Stimulated activated naive B cell treated with anti-CD40 and anti-IgM and Interleukin-4, amounts not matched to agents 10 μg/mL and 1 μg/mL and 100 μg/mL, for 72 hours (primary cell): ENCODE data around the gene ADGRF3.
A peak's percentile ranks its signal among the peaks of the same experiment; 100 is the strongest.
"Not testable (repeated sequence)": the region's sequence is repeated elsewhere in the genome, so short reads cannot be mapped to it uniquely, and the experiment has no call there.

ENCODE experiments used
- ATAC-seq, 2 donors: fragments of 150-1000 bp; cut with Tn5 transposase; replicated peaks; 2 replicates each; pipeline ENCODE4 v1.10.0; 2021; ENCODE audit warnings: moderate library complexity in 1 of 2
- DNase-seq: peaks from one replicate; pipeline ENCODE4 v3.0.0; 2021
- H3K27ac Mint-ChIP-seq: one replicate; pipeline ENCODE4 v1.8.0; 2022; ENCODE audit warnings: mild to moderate bottlenecking, mixed read lengths
- H3K27me3 Mint-ChIP-seq, 2 donors: one replicate each; pipeline ENCODE4 v1.8.0; 2022; ENCODE audit warnings: mixed read lengths in 2 of 2
- H3K36me3 Mint-ChIP-seq, 2 donors: one replicate each; pipeline ENCODE4 v1.8.0; 2022; ENCODE audit warnings: mixed read lengths in 2 of 2, mild to moderate bottlenecking in 1 of 2
- H3K4me1 Mint-ChIP-seq, 2 donors: one replicate each; pipeline ENCODE4 v1.8.0; 2022; ENCODE audit warnings: mixed read lengths in 2 of 2, mild to moderate bottlenecking in 1 of 2
- H3K4me3 Mint-ChIP-seq, 2 donors: one replicate each; pipeline ENCODE4 v1.8.0; 2022; ENCODE audit warnings: mild to moderate bottlenecking in 2 of 2, mixed read lengths in 2 of 2, moderate library complexity in 1 of 2
- H3K9me3 Mint-ChIP-seq, 2 donors: one replicate each; pipeline ENCODE4 v1.8.0; 2022; ENCODE audit warnings: mixed read lengths in 2 of 2, mild to moderate bottlenecking in 1 of 2

ADGRF3 gene

DNA sequence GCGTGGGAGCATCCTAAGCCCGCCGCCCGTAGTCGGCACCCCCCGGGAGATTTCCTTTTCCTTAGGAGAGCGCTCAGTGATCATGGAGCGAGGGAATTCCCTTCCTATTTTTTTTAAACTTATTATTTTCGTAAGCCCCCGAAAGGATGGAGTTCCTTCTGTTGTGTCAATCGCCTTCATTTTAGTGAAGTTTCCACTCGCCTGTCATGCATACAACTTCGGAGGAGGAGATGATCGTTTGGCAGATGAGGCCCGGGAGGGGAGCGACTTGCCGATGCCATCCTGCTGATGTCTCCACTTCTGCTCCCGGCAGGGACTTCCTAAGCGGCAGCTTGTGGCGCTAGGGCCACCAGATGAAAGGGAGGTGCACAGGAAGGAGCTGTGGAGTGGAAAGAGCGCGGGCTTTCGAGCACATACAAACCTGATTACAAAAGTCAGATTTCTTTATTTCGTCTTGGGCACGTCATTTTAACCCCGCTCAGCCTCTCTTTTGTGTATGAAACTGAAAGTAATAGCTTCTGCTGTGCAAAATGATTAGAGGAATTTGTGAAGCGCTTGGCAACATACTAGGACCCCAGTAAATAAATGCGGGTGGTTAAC, at the start of gene ADGRF3:
Gene ADGRF3, minus strand, starts transcription at position 336 of the 600 bp plus-strand sequence. CDS start 555 bp downstream, outside the sequence.
- H3K4me1 Mint-ChIP-seq: peaks cover 23 to 41% of the 10 kb centered on the region in 2 donors
- no peaks in the 10 kb centered on the region for H3K27me3 Mint-ChIP-seq
- H3K4me3 Mint-ChIP-seq: peak within 1 kb of the TSS; percentile 92 to 95
- peaks cover 12 to 20% of the 10 kb centered on the region in 2 donors for H3K36me3 Mint-ChIP-seq
- peak within 1 kb of the TSS; percentile 98 for H3K27ac Mint-ChIP-seq
- DNase-seq (peak; percentile 39), ATAC-seq (peak; percentile 6 to 18)
- H3K9me3 Mint-ChIP-seq: no peaks in the 10 kb centered on the region

DNA sequence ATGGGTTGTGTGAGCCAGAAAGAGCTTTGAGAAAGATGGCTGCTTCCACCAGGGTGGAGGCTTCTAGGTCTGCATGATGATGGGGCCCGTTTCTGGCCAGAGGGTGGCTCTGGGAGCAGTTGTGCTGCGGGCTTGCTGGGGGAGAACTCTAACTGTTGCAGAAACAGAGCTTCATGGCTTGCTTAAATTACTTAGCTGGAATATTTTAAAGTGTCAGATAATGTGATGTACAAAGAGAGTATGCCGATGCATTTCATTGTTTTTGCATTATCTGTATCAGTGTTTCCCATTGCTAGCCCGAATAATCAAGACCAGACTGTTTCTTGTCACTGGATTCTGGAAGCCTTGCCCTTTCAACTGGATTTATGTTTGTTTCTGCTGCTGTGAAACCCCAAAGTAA, 48.8 kb upstream of the ADGRF3 start:
- DNase-seq: no peak
- no peak overlapping the region for H3K4me3 Mint-ChIP-seq
- ATAC-seq: no peak
- no peaks in the 10 kb centered on the region for H3K27me3 Mint-ChIP-seq
- no peak overlapping the region for H3K27ac Mint-ChIP-seq
- no peaks in the 10 kb centered on the region for H3K9me3 Mint-ChIP-seq
- H3K36me3 Mint-ChIP-seq: peaks cover 4 to 18% of the 10 kb centered on the region in 2 donors
- H3K4me1 Mint-ChIP-seq: no peaks in the 10 kb centered on the region

DNA sequence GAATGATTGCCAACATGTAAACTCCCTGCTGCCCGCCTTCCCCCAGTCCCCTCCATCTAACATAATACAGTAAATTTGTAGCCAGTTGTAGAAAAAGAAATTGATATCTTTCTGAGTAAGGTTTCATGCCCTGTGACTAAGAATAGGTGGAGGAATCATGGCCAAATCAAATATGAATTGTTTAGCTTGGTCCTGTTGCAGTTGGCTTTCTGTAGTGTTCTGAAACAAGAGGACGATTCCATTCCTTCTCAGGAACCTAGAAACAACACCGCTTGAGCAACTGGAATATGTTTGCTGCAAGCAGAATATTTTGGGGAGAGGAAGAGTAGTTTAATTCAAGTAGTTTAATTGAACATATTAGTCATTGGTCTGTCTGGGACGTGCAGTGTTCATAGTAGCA, 48.1 kb upstream of the ADGRF3 start:
- Mint-ChIP-seq H3K4me1 (no peaks in the 10 kb centered on the region), H3K27ac (no peak overlapping the region), H3K4me3 (no peak overlapping the region), H3K36me3 (peaks cover 9 to 22% of the 10 kb centered on the region in 2 donors), H3K27me3 (no peaks in the 10 kb centered on the region), H3K9me3 (no peaks in the 10 kb centered on the region)
- DNase-seq (no peak), ATAC-seq (no peak)

- Mint-ChIP-seq H3K27ac (no peak overlapping the region), H3K4me3 (no peak overlapping the region), H3K9me3 (no peaks in the 10 kb centered on the region), H3K36me3 (peaks cover 21 to 31% of the 10 kb centered on the region in 2 donors), H3K27me3 (no peaks in the 10 kb centered on the region), H3K4me1 (peaks cover 5 to 13% of the 10 kb centered on the region in 2 donors)
- DNase-seq (no peak), ATAC-seq (no peak)
These were observed 40.6 kb upstream of the ADGRF3 start for GRCh38 chr2:26387189-26387588.

GRCh38 chr2:26384597-26384996, 38.0 kb upstream of the ADGRF3 start:
- H3K4me3 Mint-ChIP-seq: no peak overlapping the region
- ATAC-seq: no peak
- H3K27ac Mint-ChIP-seq: no peak overlapping the region
- peaks cover 26 to 30% of the 10 kb centered on the region in 2 donors for H3K36me3 Mint-ChIP-seq
- DNase-seq: no peak
- peaks cover 7 to 22% of the 10 kb centered on the region in 2 donors for H3K4me1 Mint-ChIP-seq
- H3K27me3 Mint-ChIP-seq: no peaks in the 10 kb centered on the region
- H3K9me3 Mint-ChIP-seq: no peaks in the 10 kb centered on the region

- no peaks in the 10 kb centered on the region for H3K27me3 Mint-ChIP-seq
- DNase-seq (no peak), ATAC-seq (no peak)
- H3K36me3 Mint-ChIP-seq: peaks cover 25 to 30% of the 10 kb centered on the region in 2 donors
- H3K4me1 Mint-ChIP-seq: peaks cover 7 to 22% of the 10 kb centered on the region in 2 donors
- no peak overlapping the region for H3K4me3 Mint-ChIP-seq
- H3K27ac Mint-ChIP-seq: peak overlapping the region; percentile 6
- H3K9me3 Mint-ChIP-seq: no peaks in the 10 kb centered on the region
These were observed 37.6 kb upstream of the ADGRF3 start for GRCh38 chr2:26384183-26384582.

DNA sequence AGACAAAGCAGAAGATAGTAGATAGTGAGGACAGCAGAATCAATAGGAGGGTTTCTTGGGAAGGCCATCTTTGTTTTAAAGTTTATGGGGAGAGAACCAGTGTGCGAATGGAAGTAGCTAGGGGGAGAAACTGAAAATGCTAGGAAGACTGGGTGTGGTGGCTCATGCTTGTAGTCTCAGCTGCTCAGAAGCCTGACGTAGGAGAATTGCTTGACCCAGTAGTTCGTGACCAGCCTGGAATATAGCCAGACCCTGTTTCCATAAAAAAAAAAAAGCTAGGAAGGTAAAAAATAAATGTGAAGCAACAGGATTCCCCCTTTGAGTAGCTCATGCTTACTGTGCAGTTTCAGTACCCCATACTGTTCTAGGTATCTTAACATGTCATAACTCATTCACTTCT, 36.0 kb upstream of the ADGRF3 start:
- H3K4me3 Mint-ChIP-seq: no peak overlapping the region
- no peak for DNase-seq
- ATAC-seq: no peak
- no peak overlapping the region for H3K27ac Mint-ChIP-seq
- H3K9me3 Mint-ChIP-seq: no peaks in the 10 kb centered on the region
- H3K4me1 Mint-ChIP-seq: peaks cover 7 to 31% of the 10 kb centered on the region in 2 donors
- H3K27me3 Mint-ChIP-seq: no peaks in the 10 kb centered on the region
- peaks cover 39 to 41% of the 10 kb centered on the region in 2 donors for H3K36me3 Mint-ChIP-seq

- H3K36me3 Mint-ChIP-seq: peaks cover 45 to 50% of the 10 kb centered on the region in 2 donors
- no peak overlapping the region for H3K27ac Mint-ChIP-seq
- ATAC-seq (no peak), DNase-seq (no peak)
- no peaks in the 10 kb centered on the region for H3K27me3 Mint-ChIP-seq
- peaks cover 0 to 2% of the 10 kb centered on the region in 2 donors for H3K9me3 Mint-ChIP-seq
- H3K4me1 Mint-ChIP-seq: peaks cover 7 to 38% of the 10 kb centered on the region in 2 donors
- H3K4me3 Mint-ChIP-seq: no peak overlapping the region
These were observed 33.7 kb upstream of the ADGRF3 start for GRCh38 chr2:26380281-26380680.

DNA sequence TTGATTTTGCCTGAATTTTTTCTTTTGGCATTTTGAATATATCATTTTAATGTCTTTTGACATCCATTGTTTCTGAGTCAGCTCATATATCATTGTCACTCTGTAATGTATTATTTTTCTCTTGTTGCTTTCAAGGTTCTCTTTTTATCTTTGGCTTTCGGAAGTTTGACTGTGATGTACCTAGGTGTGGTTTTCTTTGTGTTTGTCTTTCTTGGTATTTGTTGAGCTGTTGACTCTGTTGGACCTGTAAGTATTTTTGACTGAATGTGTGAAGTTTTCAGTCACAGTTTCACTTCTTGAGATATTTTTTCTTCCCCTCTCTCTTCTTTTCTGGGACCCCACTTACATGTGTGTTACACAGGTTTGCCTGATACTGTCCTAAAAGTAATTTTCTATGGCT, 30.2 kb upstream of the ADGRF3 start:
- no peak for ATAC-seq
- peaks cover 49 to 58% of the 10 kb centered on the region in 2 donors for H3K36me3 Mint-ChIP-seq
- no peak overlapping the region for H3K27ac Mint-ChIP-seq
- DNase-seq: no peak
- H3K9me3 Mint-ChIP-seq: peaks cover 0 to 2% of the 10 kb centered on the region in 2 donors
- no peaks in the 10 kb centered on the region for H3K27me3 Mint-ChIP-seq
- no peak overlapping the region for H3K4me3 Mint-ChIP-seq
- peaks cover 0 to 21% of the 10 kb centered on the region in 2 donors for H3K4me1 Mint-ChIP-seq

DNA sequence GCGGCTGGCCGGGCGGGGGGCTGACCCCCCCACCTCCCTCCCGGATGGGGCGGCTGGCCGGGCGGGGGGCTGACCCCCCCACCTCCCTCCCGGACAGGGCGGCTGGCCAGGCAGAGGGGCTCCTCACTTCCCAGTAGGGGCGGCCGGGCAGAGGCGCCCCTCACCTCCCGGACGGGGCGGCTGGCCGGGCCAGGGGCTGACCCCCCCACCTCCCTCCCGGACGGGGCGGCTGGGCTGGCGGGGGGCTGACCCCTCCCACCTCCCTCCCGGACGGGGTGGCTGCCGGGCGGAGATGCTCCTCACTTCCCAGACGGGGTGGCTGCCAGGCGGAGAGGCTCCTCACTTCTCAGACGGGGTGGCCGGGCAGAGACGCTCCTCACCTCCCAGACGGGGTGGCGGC, 24.3 kb upstream of the ADGRF3 start:
- not testable (repeated sequence) for H3K4me3 Mint-ChIP-seq, H3K27ac Mint-ChIP-seq, H3K27me3 Mint-ChIP-seq, H3K4me1 Mint-ChIP-seq, DNase-seq, ATAC-seq, H3K9me3 Mint-ChIP-seq
- peaks cover 40 to 51% of the 10 kb centered on the region in 2 donors for H3K36me3 Mint-ChIP-seq

DNA sequence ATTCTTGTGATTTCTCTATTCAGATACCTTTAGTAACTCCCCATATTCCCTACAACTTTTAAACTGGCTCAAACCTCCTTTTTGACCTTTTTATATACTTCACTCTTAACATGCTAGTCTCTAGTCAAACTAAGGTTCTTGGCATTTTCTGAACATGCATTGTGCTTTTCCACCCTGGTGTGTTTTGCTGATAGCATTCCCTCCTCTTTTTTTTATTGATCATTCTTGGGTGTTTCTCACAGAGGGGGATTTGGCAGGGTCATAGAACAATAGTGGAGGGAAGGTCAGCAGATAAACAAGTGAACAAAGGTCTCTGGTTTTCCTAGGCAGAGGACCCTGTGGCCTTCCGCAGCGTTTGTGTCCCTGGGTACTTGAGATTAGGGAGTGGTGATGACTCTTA, 23.1 kb upstream of the ADGRF3 start:
- H3K4me1 Mint-ChIP-seq, H3K9me3 Mint-ChIP-seq, ATAC-seq, H3K27me3 Mint-ChIP-seq, DNase-seq, H3K27ac Mint-ChIP-seq, H3K4me3 Mint-ChIP-seq: not testable (repeated sequence)
- peaks cover 40 to 44% of the 10 kb centered on the region in 2 donors for H3K36me3 Mint-ChIP-seq

DNA sequence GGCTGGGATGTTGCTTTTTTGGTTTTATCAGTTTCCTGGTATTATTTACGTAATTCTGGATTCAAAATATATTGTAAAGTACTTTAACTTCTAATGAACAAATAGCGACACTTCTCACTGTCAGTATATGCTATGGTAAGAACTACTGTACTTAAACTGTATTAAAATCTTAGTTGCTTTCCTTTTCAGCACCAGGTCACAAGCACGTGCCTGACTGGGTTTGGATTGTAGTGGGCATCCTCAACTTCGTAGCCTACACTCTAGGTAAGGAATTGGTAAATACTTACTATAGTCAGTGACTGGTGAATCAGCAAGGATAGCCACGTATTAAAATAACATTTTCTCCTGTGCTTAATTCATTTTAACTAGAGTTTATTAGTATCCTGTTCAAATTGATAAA, 20.4 kb upstream of the ADGRF3 start:
- ATAC-seq (no peak), DNase-seq (no peak)

DNA sequence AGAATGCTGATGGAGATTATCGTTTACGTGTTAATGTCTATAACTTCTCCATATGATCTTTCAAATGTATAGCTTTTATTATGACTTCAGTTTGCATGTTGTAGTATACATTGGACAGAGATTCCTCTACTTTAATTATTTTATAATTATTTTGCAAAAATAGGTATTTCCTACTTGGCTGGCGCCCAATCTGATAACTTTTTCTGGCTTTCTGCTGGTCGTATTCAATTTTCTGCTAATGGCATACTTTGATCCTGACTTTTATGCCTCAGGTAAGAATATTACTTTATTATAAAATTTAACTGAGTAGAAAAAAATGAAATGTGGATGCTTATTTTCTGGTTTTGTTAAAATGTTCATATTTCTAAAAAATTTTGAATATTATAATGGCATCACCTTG, 18.1 kb upstream of the ADGRF3 start:
- peaks cover 9 to 22% of the 10 kb centered on the region in 2 donors for H3K4me1 Mint-ChIP-seq
- H3K4me3 Mint-ChIP-seq: no peak overlapping the region
- DNase-seq (no peak), ATAC-seq (no peak)
- peaks cover 32 to 38% of the 10 kb centered on the region in 2 donors for H3K36me3 Mint-ChIP-seq
- H3K27me3 Mint-ChIP-seq: no peaks in the 10 kb centered on the region
- H3K9me3 Mint-ChIP-seq: no peaks in the 10 kb centered on the region
- H3K27ac Mint-ChIP-seq: no peak overlapping the region

More for the DNA sequence above, 20.4 kb upstream of the ADGRF3 start:
- H3K27ac Mint-ChIP-seq: no peak overlapping the region
- no peaks in the 10 kb centered on the region for H3K27me3 Mint-ChIP-seq
- no peak overlapping the region for H3K4me3 Mint-ChIP-seq
- peaks cover 27 to 33% of the 10 kb centered on the region in 2 donors for H3K36me3 Mint-ChIP-seq
- no peaks in the 10 kb centered on the region for H3K9me3 Mint-ChIP-seq
- H3K4me1 Mint-ChIP-seq: peaks cover 3 to 7% of the 10 kb centered on the region in 2 donors

DNA sequence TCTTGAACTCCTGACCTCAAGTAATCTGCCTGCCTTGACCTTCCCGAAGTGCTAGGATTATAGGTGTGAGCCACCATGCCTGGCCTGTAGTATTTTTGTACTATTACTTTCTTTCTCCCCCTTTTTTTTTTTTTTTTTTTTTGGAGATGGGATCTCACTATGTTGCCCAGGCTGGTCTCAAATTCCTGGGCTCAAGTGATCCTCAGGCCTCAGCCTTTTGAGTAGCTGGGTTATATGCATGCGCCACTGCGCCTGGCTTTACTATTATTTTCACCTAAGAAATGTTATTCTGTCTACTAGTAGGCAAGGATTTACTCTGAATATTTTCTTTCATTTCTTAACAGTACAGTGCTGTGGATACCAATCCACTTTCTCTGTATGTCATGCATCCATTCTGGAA, 17.4 kb upstream of the ADGRF3 start:
- DNase-seq (no peak), ATAC-seq (no peak)
- Mint-ChIP-seq H3K36me3 (peaks cover 29 to 39% of the 10 kb centered on the region in 2 donors), H3K27ac (peak overlapping the region; percentile 47), H3K9me3 (no peaks in the 10 kb centered on the region), H3K4me3 (no peak overlapping the region), H3K4me1 (peaks cover 10 to 29% of the 10 kb centered on the region in 2 donors), H3K27me3 (no peaks in the 10 kb centered on the region)

DNA sequence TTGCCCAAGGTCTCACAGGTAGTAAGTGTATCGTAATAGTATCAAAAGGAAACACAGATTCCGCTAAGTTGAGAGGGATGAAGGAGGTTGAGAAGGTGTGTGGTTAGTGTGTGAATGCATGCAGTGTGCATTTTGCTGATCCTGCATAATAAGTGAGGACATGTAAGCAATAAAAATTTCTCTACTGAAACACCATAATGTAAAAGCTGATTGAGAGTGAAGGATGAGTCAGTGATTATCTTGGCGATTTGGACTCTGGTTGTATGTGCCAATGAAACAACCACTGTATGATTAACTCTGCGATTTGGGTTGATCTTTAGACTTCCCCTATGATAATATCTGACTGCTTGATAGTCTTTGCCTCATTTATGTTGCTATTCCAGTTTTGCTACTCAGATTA, 16.7 kb upstream of the ADGRF3 start:
- H3K4me3 Mint-ChIP-seq: no peak overlapping the region
- H3K27ac Mint-ChIP-seq: no peak overlapping the region
- H3K9me3 Mint-ChIP-seq: no peaks in the 10 kb centered on the region
- ATAC-seq (no peak), DNase-seq (no peak)
- no peaks in the 10 kb centered on the region for H3K27me3 Mint-ChIP-seq
- H3K36me3 Mint-ChIP-seq: peaks cover 27 to 37% of the 10 kb centered on the region in 2 donors
- H3K4me1 Mint-ChIP-seq: peaks cover 14 to 35% of the 10 kb centered on the region in 2 donors
